Lower leg skin (tissue), 4 donors: ENCODE results near the gene COPA. TPM values are rescaled to one million over a fixed set of nuclear protein-coding genes. Genes with fewer than 3 reads are reported as not detected.

Experiments
- DNase-seq, 2 donors: peaks; one replicate each; pipeline ENCODE4 v3.0.0-alpha.2; 2019; ENCODE audit warnings: low spot score in 2 of 2
- H3K4me3 ChIP-seq: fragments of 200-600 bp; sonication (generic); 2 replicates; pipeline ENCODE4 v1.5.1; 2017; ENCODE audit warnings: mild to moderate bottlenecking, low read depth; ENCODE audit not compliant: poor library complexity, severe bottlenecking
- POLR2A ChIP-seq, 2 donors: fragments of 450-650 bp; IDR thresholded peaks; one replicate each; pipeline ENCODE4 v1.6.1; 2016 to 2017; ENCODE audit warnings: antibody characterized with exemption in 2 of 2, mild to moderate bottlenecking in 1 of 2, moderate library complexity in 1 of 2
- WGBS, 2 donors: methylation state at CpG; one replicate each; pipeline ENCODE4 v1.1.5; 2018; 5-methylcytosine and 5-hydroxymethylcytosine counted together
- intact Hi-C: fragments of 100-400 bp; cut with DNase I; formaldehyde crosslinking; loops from one replicate; pipeline ENCODE4 v1.15.0; 2023; ENCODE audit warnings: low total_unique reads
- total RNA-seq, 4 donors: library from RNA; depleted of rRNA; stranded (reverse); fragments of >200 nt; gene quantifications; one replicate each; pipeline ENCODE4 v1.1.0, GENCODE V29; 2016
- TF ChIP-seq, protein P1 (sequence below), 3 donors: fragments of 450-650 bp; IDR thresholded peaks; one replicate each; pipeline ENCODE4 v1.5.1; 2016; ENCODE audit warnings: antibody characterized with exemption in 3 of 3, mild to moderate bottlenecking in 3 of 3, moderate library complexity in 2 of 3

The COPA gene
- total RNA-seq, 4 donors from 2014 or later, result 72.3 to 93.6 (median 80.2) TPM

DNA sequence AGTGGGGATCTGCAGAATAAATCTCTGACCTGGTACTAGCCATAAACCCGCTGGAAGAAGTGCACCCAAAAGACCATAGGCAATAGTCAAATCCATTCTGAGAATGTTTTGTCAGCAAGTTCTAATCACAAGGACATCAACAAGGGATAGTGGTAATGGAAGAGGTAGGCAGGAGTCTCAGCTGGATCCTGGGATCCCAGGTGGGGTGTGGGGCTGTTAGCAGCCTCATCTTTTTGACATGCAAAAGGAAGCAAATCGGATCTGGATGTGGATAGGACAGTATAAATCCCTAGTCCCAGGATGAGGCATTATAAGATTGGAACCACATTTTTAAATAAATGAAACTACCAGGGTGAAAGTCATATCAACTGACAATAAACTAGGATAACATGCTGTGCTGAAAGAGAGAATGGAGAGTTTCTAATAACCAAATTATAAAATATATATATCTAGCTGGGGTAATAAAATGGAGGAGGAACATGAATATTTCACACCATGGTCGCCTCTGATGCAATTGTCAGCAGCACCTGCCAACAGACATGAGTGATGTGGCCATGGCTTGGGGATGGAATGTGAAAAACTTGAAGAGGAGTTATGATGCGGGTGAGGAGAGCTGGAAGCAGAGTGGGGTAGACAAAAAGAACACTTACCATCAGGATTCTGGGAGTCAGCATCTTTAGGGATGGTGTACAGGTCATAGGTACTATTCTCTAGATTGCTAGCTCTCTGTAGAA is 34.4 kb downstream of the COPA start:
- no peak for DNase-seq
- H3K4me3 ChIP-seq, result no peak overlapping the region
- 72 to 86% methylated on average over 4 of the region's 4 CpGs for WGBS, 2 donors
- TF ChIP-seq POLR2A (IDR thresholded peaks at IDR 0.05), result no peak
- intact Hi-C loops, result no loop called here

DNA sequence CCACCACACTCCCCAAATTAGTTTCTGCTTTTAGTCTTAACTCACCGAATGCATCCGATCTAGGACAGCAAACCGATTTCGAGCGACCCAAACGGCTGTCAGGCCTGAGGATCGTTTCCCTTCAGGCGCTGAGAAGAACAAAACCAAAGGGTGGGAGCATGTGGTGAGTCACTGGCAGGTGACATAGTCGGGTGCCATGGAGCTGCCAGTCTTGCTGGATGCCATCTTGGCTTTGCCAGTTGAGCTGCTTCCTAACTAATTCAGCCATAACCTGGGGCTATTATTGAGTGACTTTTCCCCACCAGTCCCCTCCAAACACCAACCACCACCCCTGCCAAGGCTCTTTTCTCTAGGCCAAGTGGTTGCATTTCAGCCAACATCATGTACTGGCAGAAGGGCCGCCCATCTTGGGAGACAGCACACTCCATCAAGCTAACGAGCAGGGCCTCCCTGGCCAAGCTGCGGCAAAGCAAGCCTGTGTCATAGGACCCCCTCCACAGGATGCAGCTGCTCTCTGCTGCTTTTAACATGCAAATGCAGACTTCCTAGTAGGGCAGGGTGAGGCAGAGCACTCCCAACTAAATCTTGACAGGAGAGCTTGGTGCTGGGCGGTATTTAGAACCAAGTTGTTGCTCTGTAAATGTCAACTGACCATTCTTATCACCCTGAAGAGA is 35.8 kb downstream of the COPA start:
- WGBS, 2 donors, result 84 to 87% methylated on average over 13 of the region's 13 CpGs
- no peak for TF ChIP-seq POLR2A (IDR thresholded peaks at IDR 0.05)
- TF ChIP-seq, protein P1, sequence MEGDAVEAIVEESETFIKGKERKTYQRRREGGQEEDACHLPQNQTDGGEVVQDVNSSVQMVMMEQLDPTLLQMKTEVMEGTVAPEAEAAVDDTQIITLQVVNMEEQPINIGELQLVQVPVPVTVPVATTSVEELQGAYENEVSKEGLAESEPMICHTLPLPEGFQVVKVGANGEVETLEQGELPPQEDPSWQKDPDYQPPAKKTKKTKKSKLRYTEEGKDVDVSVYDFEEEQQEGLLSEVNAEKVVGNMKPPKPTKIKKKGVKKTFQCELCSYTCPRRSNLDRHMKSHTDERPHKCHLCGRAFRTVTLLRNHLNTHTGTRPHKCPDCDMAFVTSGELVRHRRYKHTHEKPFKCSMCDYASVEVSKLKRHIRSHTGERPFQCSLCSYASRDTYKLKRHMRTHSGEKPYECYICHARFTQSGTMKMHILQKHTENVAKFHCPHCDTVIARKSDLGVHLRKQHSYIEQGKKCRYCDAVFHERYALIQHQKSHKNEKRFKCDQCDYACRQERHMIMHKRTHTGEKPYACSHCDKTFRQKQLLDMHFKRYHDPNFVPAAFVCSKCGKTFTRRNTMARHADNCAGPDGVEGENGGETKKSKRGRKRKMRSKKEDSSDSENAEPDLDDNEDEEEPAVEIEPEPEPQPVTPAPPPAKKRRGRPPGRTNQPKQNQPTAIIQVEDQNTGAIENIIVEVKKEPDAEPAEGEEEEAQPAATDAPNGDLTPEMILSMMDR (IDR thresholded peaks at IDR 0.05), result no peak
- DNase-seq, result no peak
- intact Hi-C loops, result no loop called here
- no peak overlapping the region for H3K4me3 ChIP-seq

DNA sequence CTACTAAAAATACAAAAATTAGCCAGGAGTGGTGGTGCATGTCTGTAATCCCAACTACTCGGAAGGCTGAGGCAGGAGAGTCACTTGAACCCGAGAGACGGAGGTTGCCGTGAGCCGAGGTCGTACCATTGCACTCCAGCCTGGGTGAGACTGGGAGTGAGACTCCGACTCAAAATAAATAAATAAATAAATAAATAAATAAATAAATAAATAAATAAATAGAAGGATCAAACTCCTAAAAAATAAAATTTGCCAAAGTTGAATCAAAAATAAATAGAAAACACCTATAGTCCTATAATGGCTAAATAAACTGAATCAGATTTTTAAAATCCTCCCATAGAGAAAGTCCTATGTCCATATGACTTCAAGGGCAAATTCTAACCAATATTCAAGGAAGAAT is 42.9 kb downstream of the COPA start:
- 89 to 90% methylated on average over 7 of the region's 7 CpGs for WGBS, 2 donors
- no peak for TF ChIP-seq POLR2A (IDR thresholded peaks at IDR 0.05)
- TF ChIP-seq, protein P1 (IDR thresholded peaks at IDR 0.05), result no peak
- intact Hi-C loops, result no loop called here
- DNase-seq, result no peak
- H3K4me3 ChIP-seq, result no peak overlapping the region

DNA sequence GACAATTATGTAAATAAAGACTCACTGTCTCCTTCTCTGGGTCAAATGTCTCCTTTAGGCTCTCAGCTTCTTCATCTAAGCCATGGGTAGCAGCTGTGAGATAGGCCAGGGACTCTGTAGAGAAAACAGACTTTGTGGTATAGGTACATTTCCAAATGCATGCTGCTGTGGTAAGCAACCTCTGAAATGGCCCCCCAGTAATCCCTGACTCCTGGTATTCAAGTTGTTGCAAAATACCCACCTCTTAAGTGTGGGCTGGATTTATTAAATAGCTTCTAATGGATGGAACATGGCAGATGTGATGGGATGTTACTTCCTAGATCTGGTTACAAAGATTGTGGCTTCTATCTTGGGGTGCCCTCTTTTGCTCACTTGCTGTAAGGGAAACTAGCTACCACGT is 47.0 kb downstream of the COPA start:
- H3K4me3 ChIP-seq, result no peak overlapping the region
- intact Hi-C loops, result no loop called here
- DNase-seq, result no peak
- WGBS, 2 donors, result 88% methylated on average over 1 of the region's 1 CpG
- TF ChIP-seq, protein P1 (IDR thresholded peaks at IDR 0.05), result no peak
- TF ChIP-seq POLR2A (IDR thresholded peaks at IDR 0.05), result no peak

DNA sequence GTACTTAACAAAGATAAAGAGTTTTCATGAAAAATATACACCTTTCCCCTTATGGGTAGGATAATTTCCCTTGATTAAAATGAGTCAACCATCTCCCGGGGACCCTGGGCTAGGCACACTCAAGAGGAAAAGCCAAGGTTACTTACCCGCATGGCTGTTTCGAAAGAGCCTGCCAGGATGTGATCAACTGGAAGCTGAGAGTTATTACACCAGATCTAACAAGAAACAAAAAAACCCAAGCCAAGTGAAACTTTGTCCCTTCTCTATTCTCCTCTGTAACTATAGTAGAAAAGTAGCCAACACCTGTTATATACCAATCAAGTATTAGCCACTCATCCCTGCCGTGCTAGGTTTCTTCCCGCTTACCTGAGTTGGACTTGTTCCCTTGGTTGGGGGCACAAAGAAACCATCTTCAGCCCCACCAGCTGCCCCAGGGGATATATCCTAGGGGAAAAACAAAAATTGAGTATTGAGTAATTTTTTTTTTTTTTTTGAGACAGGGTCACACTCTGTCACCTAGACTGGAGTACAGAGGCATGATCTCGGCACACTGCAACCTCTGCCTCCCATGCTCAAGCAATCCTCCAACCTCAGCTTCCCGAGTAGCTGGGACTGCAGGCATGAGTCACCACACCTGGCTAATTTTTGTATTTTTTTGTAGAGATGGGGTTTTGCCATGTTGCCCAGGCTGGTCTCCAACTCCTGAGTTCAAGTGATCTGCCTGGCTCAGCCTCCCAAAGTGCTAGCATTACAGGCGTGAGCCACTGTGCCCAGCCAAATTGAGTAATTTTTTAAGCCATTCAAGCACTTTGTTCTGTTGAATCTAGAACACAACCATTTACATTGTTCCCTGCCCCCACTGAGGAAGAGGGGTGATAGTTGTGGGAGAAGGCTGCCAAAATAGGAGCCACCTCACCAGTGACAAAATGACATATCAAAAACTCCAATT is 49.8 kb downstream of the COPA start:
- intact Hi-C loops, result loop anchor here (5.0 kb wide), 1 partner anchor 101 kb away; the partner anchor contains the start of gene CASQ1
- TF ChIP-seq, protein P1 (IDR thresholded peaks at IDR 0.05), result no peak
- TF ChIP-seq POLR2A (IDR thresholded peaks at IDR 0.05), result no peak
- no peak overlapping the region for H3K4me3 ChIP-seq
- no peak for DNase-seq
- whole genome bisulfite sequencing, 2 donors, result 79 to 84% methylated on average over 8 of the region's 8 CpGs
